GM18507 (cell line): ENCODE data around the gene SKA3.
"Not testable (repeated sequence)": the region's sequence is repeated elsewhere in the genome, so short reads cannot be mapped to it uniquely, and the experiment has no call there.

Source experiments
- DNase-seq: peaks from one replicate; pipeline ENCODE4 v3.0.0; 2011; ENCODE audit warnings: low read depth; ENCODE audit not compliant: insufficient read length; ENCODE audit errors: extremely low spot score
- FAIRE-seq: peaks from 2 replicates; lab custom pipeline; 2011; peaks lifted over from hg19 to GRCh38; lab: Jason Lieb, UNC

The SKA3 gene

DNA sequence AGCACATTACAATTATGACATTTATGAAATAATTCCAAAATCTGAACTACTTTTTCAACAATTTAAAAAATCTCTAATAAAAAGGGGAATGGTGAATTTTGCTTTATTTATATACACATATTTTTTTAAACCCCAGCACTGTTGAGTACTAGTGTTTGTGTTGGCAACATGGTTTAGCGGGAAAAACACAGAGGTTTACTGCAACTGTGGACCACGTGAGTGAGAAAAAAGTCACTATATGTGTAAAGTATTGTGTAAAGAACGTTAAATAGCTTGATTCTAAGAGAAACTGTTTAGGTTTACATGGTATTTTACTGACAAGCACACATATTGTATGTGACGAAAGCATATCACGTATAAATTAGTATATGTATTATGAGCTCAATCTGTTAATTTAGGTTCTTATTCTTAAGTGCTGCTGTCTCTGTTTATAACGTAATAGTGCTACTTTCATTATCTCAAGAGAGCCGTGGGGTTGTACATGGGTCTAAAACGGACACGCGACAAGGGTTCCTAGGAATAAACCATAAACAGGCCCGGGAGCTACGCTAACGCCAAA, 617 bp downstream of the SKA3 start:
- DNase-seq (no peak), FAIRE-seq (peak; percentile 9)

GRCh38 chr13:21173767-21174166, 2.6 kb downstream of the SKA3 start:
- FAIRE-seq, DNase-seq: not testable (repeated sequence)

GRCh38 chr13:21171420-21171819, 4.9 kb downstream of the SKA3 start:
- DNase-seq: no peak
- FAIRE-seq: no peak

DNA sequence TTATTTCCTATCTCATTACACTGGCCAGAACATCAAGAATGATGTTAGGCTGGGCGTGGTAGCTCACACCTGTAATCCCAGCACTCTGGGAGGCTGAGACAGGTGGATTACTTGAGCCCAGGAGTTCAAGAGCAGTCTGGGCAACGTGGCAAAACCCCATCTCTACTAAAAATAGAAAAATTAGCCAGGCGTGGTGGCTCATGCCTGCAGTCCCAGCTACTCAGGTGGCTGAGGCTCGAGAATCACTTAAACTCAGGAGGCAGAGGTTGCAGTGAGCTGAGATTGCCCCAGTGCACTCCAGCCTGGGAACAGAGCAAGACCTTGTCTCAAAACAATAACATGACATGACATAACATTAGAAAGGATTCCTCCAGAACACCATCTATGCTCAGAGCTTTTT, 10.7 kb downstream of the SKA3 start:
- not testable (repeated sequence) for FAIRE-seq, DNase-seq

GRCh38 chr13:21164631-21165030, 11.7 kb downstream of the SKA3 start:
- DNase-seq (no peak), FAIRE-seq (no peak)

- no peak for FAIRE-seq
- DNase-seq: no peak
These were observed 24.0 kb downstream of the SKA3 start for GRCh38 chr13:21152251-21152899.

GRCh38 chr13:21150013-21150412, 26.3 kb downstream of the SKA3 start:
- FAIRE-seq: no peak
- no peak for DNase-seq

DNA sequence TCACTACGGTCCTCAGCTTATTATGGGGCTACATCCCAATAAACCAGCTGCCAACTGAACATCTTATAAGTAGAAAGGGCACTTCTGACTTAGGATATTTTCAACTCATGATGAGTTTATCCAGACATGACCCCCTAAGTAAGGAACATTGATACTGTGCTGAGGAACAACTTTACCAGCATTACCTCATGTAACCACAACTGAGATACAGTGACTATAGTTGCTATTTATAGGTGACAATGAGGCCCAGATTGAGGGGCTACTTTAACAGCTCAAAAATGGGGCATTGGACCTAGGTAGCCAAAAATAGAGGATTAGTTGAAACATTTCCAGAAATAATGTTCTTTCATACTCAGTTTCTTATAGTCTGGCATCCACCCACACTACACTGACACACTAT, 26.8 kb downstream of the SKA3 start:
- DNase-seq (no peak), FAIRE-seq (no peak)

- FAIRE-seq (no peak), DNase-seq (no peak)
These were observed 27.6 kb downstream of the SKA3 start for GRCh38 chr13:21148557-21149258.

- FAIRE-seq (no peak), DNase-seq (no peak)
These were observed 28.5 kb downstream of the SKA3 start for GRCh38 chr13:21147827-21148226.

DNA sequence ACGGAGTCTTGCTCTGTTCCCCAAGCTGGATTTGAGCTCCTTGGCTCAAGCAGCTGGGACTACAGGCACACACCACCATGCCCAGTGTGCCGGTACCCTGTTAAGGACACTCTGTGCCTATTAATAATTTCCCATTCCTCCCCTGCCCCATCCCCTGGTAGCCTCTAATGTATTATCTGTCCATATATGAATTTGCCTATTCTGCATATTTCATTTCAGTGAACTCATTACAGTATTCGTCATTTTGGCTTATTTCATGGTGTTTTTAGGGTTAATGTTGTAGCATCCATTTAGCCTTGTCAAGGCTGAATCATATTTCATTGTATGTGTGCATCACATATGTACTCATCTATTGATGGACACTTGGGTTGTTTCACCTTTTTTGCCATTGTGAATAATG, 33.6 kb downstream of the SKA3 start:
- DNase-seq: no peak
- no peak for FAIRE-seq

- FAIRE-seq (no peak), DNase-seq (no peak)
These were observed 37.0 kb downstream of the SKA3 start for GRCh38 chr13:21139374-21139773.

GRCh38 chr13:21138561-21138960, 37.8 kb downstream of the SKA3 start:
- FAIRE-seq: no peak

DNA sequence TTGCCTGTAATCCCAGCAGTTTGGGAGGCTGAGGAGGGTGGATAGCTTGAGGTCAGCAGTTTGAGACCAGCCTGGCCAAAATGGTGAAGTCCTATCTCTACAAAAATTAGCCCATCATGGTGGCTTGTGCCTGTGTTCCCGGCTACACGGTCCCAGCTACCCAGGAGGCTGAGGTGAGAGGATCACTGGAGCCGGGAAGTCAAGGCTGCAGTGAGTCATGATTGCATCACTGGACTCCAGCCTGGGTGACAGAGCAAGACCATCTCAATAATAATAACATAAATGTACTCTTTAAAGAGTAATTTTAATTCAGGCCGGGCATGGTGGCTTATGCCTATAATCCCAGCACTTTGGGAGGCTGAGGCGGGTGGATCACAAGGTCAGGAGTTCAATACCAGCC, 38.7 kb downstream of the SKA3 start:
- no peak for FAIRE-seq

More at GRCh38 chr13:21138561-21138960, 37.8 kb downstream of the SKA3 start:
- DNase-seq: no peak

DNA sequence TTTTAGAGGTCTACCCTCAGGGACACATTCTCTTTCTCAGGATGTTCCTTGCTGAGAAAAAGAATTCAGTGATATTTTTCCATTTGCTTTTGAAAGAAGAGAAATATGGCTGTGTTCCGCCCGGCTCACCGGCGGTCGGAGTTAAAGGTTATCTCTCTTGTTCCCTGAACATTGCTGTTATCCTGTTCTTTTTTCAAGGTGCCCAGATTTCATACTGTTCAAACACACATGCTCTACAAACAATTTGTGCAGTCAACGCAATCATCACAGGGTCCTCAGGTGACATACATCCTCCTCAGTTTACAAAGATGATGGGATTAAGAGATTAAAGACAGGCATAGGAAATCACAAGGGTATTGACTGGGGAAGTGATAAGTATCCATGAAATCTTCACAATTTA, 40.5 kb downstream of the SKA3 start:
- not testable (repeated sequence) for DNase-seq, FAIRE-seq

More for the DNA sequence above, 38.7 kb downstream of the SKA3 start:
- DNase-seq: no peak

- DNase-seq: no peak
- FAIRE-seq: no peak
These were observed 41.9 kb downstream of the SKA3 start for GRCh38 chr13:21134475-21134874.

GRCh38 chr13:21133077-21133476, 43.3 kb downstream of the SKA3 start:
- DNase-seq: no peak
- no peak for FAIRE-seq

DNA sequence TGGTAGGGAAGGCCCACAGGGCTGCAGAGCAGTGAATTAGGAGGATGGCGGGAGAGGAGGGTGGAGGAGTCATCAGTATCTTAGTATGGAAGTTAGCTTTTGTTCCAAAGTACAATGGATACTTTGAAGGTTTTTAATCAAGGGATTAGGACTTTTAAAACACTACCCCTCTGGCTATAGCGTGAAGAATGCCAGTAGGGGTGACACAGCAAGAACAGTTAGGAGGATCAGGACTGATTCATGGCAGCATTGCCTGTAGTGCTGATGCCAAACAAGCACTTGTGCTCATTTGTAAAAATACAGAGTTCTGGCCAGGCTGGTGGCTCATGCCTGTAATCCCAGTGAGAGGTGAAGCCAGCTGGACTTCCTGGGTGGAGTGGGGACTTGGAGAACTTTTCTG, 46.2 kb downstream of the SKA3 start:
- no peak for FAIRE-seq
- DNase-seq: no peak

- FAIRE-seq (no peak), DNase-seq (no peak)
These were observed 51.5 kb downstream of the SKA3 start for GRCh38 chr13:21124852-21125251.

- FAIRE-seq (no peak), DNase-seq (no peak)
These were observed 52.4 kb downstream of the SKA3 start for GRCh38 chr13:21123956-21124355.

- DNase-seq: no peak
- no peak for FAIRE-seq
These were observed 54.7 kb downstream of the SKA3 start for GRCh38 chr13:21121616-21122015.
